Stimulated activated CD8-positive, alpha-beta memory T cell treated with anti-CD3 and anti-CD28 coated beads, Interleukin-4, amount 100 ng/mL, for 1 hour (primary cell): ENCODE measurements around the gene AKR1C2.
"Not testable (repeated sequence)": the region's sequence is repeated elsewhere in the genome, so short reads cannot be mapped to it uniquely, and the experiment has no call there.

ENCODE experiments used
- DNase-seq, 2 donors: peaks; one replicate each; pipeline ENCODE4 v3.0.0-alpha.2; 2020; ENCODE audit warnings: low read depth in 2 of 2, low spot score in 1 of 2

The AKR1C2 gene

GRCh38 chr10:5025461-5025881 lies 21.8 kb upstream of the AKR1C2 start:
- DNase-seq, result not testable (repeated sequence)

DNA sequence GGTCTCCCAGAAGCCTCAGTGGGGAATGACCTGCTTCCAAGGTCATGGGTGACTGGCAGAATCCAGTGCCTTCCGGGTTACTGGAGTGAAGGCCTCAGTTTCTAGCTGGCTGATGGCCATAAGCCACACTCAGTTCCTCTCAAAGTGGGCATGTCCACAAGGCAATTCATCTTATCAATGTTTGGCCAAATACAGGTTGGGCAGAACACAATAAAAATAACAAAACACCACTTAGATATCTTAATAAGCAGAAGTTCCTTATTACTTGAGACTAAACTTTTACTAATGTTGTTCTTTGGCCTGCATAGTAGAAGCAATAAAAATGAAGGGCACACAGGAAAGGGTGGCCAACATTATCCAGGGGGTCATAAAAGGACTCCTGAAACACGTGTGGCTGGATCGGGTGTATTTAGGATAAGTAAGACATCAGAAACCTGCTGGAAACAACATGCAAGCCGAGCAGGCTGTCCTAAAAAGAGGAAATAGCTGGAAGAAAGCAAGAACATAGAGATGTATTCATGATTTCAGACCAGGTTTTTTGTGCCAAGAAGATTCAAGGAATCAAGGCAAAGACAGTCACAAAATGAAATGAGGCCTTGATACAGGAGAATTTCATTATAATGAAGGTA lies 19.6 kb upstream of the AKR1C2 start:
- no peak for DNase-seq

- not testable (repeated sequence) for DNase-seq
These were observed 18.1 kb upstream of the AKR1C2 start for GRCh38 chr10:5021624-5022290.

DNA sequence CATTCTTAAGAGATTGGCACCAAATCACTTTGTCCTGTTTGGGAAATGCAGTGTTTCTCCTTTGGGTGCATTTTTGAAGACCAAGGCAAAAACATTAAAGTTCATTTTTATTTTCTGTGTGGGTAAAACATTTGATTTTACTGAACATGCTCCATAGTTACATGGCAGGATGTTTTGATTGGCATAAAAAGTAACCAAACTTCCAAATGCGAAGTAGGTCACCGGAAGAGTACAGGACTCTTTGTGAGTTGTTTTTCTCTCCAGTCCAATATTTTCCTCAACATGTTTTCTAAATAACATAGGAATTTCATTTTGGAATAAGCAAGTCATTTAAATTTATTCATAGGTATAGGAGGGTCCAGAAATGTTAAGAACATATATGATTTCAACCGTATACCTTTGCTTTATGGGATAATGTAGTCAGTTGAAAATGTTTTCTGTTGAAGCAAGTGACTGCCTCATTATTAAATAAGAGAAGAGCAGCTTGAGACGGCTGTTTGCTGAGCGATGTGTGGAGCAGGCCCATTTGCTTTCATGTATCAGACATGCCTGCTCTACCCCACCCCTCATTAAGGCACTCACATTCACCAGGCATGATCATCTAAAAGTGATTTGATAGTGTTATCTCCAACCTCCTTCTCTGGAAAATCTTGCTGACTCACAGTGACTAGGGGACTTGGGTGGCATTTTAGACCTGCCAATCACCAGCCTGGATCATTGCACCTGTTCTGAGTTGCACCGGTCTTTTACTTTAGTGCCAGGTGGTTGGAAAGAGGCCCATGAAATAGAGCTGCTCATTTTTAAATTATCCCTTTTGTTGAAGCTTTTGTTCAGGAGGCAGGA lies 16.3 kb upstream of the AKR1C2 start:
- DNase-seq, result not testable (repeated sequence)

- DNase-seq, result not testable (repeated sequence)
These were observed 15.1 kb upstream of the AKR1C2 start for GRCh38 chr10:5018671-5019277.

GRCh38 chr10:5018134-5018533 lies 14.5 kb upstream of the AKR1C2 start:
- DNase-seq, result no peak

DNA sequence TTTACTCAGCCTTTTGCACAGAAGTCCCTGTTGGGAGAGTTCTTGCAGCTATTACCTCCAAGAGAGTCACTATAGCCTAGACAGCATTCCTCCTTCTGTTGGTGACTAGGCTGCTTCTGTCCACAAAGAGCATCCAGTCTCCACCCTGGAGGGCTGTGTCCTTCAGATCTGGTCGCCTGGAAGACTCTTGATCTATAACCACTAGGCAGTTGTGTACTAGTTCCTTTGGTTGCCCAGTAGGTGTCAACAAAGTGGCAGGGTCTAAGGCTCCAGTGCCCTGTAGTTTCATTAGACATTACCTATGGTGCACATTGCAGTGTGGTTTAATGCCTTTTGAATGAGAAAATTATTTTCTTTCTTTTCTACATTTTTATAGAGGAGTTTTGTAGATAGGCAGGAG lies 11.3 kb upstream of the AKR1C2 start:
- no peak for DNase-seq

- not testable (repeated sequence) for DNase-seq
These were observed 10.7 kb upstream of the AKR1C2 start for GRCh38 chr10:5014200-5014910.

DNA sequence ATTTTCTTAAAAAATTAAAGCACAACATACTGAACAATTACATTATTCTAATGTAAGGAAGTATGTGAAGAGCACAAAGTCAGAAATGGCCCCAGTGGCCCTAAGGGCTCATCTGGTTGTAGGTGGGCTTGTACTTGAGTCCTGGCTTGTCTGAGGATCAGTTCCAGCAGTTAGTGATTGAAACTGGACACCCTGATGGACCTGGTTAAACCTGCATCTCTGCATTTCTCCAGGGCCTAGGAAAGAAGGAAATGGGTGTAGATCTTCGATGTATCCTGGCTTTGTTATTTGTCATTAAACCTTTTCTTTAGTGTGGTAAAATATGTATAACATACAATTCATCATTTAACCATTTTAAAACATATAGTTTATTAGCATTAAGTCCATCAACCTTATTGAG lies 9.7 kb upstream of the AKR1C2 start:
- DNase-seq, result no peak

DNA sequence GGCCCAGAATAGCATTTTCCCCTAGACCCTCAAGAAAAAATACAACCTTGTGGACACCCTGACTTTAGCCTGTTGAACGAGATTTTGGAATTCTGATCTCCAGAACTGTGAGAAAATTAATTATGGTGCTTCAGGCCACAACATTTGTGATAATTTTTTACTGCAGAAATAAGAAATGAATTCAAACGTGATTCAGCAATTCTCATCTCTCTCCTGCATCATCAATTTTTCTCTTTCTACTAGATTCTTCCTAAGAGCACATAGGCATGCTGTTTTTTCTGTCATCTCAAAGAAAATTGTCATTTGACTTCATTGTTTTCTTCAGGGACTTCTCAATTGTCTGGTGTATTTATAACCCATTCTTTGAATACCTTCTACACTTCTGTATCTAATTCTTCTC lies 8.9 kb upstream of the AKR1C2 start:
- no peak for DNase-seq

DNA sequence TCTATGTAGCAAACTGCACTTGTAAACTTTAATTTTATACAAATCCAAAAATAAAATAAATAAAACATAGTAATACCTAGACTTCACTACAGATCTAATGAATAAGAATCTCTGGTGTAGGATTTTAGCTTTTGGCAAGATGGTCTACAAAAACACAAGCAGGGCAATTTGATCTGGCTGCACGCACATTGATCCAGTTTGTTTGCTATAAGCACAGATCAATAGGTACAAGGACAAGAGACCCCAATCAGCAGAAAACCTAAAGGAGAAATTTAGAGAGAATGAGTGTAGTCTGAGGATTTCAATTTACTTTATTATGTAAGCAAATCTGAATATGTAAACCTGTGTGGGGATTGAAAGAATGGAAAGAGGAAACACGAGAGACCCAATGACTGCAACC lies 7.7 kb upstream of the AKR1C2 start:
- not testable (repeated sequence) for DNase-seq

- DNase-seq, result not testable (repeated sequence)
These were observed 6.4 kb upstream of the AKR1C2 start for GRCh38 chr10:5010043-5010442.

GRCh38 chr10:5008857-5009548 lies 5.3 kb upstream of the AKR1C2 start:
- DNase-seq, result not testable (repeated sequence)

- DNase-seq, result not testable (repeated sequence)
These were observed 844 bp upstream of the AKR1C2 start for GRCh38 chr10:5004501-5004900.

GRCh38 chr10:5004030-5004385 lies 351 bp upstream of the AKR1C2 start:
- DNase-seq, result not testable (repeated sequence)

- DNase-seq, result no peak
These were observed 1.5 kb downstream of the AKR1C2 start for GRCh38 chr10:5002013-5002727.

DNA sequence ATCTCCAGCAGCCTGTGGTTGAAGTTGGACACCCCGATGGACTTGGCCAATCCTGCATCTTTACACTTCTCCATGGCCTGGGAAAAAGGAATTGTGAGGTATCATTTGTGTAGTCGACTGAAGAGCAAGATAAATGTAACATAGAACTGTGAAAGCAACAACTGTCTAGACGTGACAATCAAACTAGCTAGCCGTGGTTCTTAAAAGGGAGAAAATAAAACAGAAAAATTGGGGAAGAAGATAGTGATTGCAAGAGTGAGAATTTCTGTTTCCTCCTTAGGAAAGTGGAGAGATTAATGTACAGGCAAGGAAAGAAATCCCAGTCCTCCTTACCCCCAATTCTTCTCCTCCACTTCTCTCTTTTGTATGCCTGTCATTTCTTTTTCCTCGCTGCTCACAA lies 5.0 kb downstream of the AKR1C2 start:
- no peak for DNase-seq

DNA sequence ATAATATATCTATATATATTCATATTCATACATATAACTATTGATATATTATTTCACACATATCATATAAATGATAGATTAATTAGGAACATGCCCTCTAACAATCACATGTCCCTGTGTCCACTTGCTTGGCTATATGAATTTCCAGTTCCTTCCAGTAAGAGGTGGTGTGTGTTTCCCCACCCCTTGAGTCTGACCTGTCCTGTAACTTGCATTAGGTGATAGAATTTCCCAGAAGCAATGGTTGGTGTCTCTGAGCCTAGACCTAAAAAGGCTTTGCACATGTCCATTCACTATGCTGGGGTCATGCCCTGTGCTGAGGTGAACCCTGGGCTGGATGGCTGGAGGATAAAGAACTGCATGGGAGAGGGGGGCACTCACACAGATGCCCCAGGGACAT lies 9.4 kb downstream of the AKR1C2 start:
- DNase-seq, result not testable (repeated sequence)

GRCh38 chr10:4992564-4992963 lies 11.1 kb downstream of the AKR1C2 start:
- not testable (repeated sequence) for DNase-seq

- DNase-seq, result not testable (repeated sequence)
These were observed 12.2 kb downstream of the AKR1C2 start for GRCh38 chr10:4991463-4991862.
